Effector memory CD4-positive, alpha-beta T cell (primary cell): ENCODE data around the gene BLOC1S3.

Source experiments
- DNase-seq, 3 donors: peaks; one replicate each; pipeline ENCODE4 v3.0.0-alpha.2; 2020
- H3K27ac ChIP-seq: 2 replicates; pipeline ENCODE4 v1.7.0; 2013; ENCODE audit warnings: mild to moderate bottlenecking, low read length, moderate library complexity; ENCODE audit not compliant: insufficient read depth, poor library complexity, severe bottlenecking
- H3K27me3 ChIP-seq: replicated peaks from 2 replicates; pipeline ENCODE4 v1.7.0; 2013; ENCODE audit warnings: mild to moderate bottlenecking, low read length; ENCODE audit not compliant: insufficient read depth, control insufficient read depth, poor library complexity, severe bottlenecking
- H3K36me3 ChIP-seq: 2 replicates; pipeline ENCODE4 v1.7.0; 2013; ENCODE audit warnings: mild to moderate bottlenecking, low read length, moderate library complexity; ENCODE audit not compliant: control insufficient read depth, insufficient read depth
- H3K4me1 ChIP-seq: 2 replicates; pipeline ENCODE4 v1.7.0; 2013; ENCODE audit warnings: low read length, mild to moderate bottlenecking; ENCODE audit not compliant: control insufficient read depth, insufficient read depth, poor library complexity, severe bottlenecking
- H3K4me3 ChIP-seq: 2 replicates; pipeline ENCODE4 v1.7.0; 2013; ENCODE audit warnings: low read length, low read depth, mild to moderate bottlenecking; ENCODE audit not compliant: insufficient read depth, poor library complexity, severe bottlenecking
- H3K9me3 ChIP-seq: 2 replicates; pipeline ENCODE4 v1.7.0; 2013; ENCODE audit warnings: mild to moderate bottlenecking, low read length, moderate library complexity; ENCODE audit not compliant: control insufficient read depth

Gene BLOC1S3

GRCh38 chr19:45211751-45212381 is 33.3 kb downstream of the BLOC1S3 start:
- no peaks in the 10 kb centered on the region for H3K36me3 ChIP-seq
- no peaks in the 10 kb centered on the region for H3K4me1 ChIP-seq
- H3K27ac ChIP-seq, result no peak overlapping the region
- H3K4me3 ChIP-seq, result no peak overlapping the region
- DNase-seq, result no peak
- no peaks in the 10 kb centered on the region for H3K27me3 ChIP-seq
- no peaks in the 10 kb centered on the region for H3K9me3 ChIP-seq

GRCh38 chr19:45213031-45213430 is 34.4 kb downstream of the BLOC1S3 start:
- no peaks in the 10 kb centered on the region for H3K36me3 ChIP-seq
- no peak overlapping the region for H3K4me3 ChIP-seq
- DNase-seq, result no peak
- no peaks in the 10 kb centered on the region for H3K4me1 ChIP-seq
- H3K27ac ChIP-seq, result no peak overlapping the region
- H3K27me3 ChIP-seq, result peaks cover under 1% of the 10 kb centered on the region
- H3K9me3 ChIP-seq, result no peaks in the 10 kb centered on the region

- Histone ChIP-seq H3K4me1 (no peaks in the 10 kb centered on the region), H3K9me3 (no peaks in the 10 kb centered on the region), H3K27me3 (peaks cover 3% of the 10 kb centered on the region), H3K27ac (no peak overlapping the region), H3K4me3 (no peak overlapping the region), H3K36me3 (no peaks in the 10 kb centered on the region)
- DNase-seq, result no peak
Observed at GRCh38 chr19:45215391-45216191, 37.0 kb downstream of the BLOC1S3 start.

DNA sequence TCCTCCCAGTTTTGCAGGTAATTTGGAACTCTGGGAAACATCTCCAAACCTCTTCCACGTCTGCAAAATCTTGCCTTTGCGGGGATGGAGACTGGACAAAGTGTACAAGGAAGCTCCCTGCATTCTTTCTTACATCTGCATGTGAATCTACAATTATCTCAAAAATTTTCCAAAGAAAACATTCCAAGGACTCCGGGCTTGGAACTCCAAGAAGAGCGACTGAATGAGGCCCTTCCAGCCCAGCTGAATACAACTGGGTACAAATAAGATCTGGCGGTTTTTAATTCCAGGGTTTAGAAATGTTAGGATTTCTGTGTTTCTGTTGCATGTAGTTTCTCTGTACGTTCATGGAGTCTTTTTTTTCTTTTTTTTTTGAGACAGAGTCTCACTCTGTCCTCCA is 38.1 kb downstream of the BLOC1S3 start:
- Histone ChIP-seq H3K9me3 (no peaks in the 10 kb centered on the region), H3K4me1 (no peaks in the 10 kb centered on the region), H3K36me3 (no peaks in the 10 kb centered on the region), H3K4me3 (no peak overlapping the region), H3K27me3 (peaks cover 3% of the 10 kb centered on the region), H3K27ac (no peak overlapping the region)
- no peak for DNase-seq

GRCh38 chr19:45217193-45217956 is 38.8 kb downstream of the BLOC1S3 start:
- Histone ChIP-seq H3K4me3 (no peak overlapping the region), H3K27ac (no peak overlapping the region), H3K4me1 (no peaks in the 10 kb centered on the region), H3K9me3 (no peaks in the 10 kb centered on the region), H3K27me3 (peaks cover 3% of the 10 kb centered on the region), H3K36me3 (no peaks in the 10 kb centered on the region)
- no peak for DNase-seq

DNA sequence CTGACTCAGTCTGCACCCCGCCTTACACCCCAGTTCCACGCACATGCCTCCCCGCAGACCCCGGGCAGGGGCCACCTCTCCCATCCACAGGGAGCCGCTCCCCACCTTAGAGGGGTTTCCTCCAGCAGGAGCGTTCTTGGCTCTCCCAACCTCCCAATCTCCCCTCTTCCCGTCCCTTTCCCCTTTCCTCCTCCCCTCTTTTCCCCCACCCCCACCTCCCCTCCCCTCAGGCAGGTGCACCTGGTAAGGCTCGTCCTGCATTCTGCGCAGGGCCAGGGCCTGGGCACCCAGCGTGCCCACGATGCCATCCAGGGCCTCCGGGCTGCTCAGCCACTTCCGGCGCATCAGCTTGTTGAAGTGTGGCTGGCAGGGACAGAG is 39.4 kb downstream of the BLOC1S3 start:
- H3K27me3 ChIP-seq, result peaks cover 3% of the 10 kb centered on the region
- DNase-seq, result no peak
- no peaks in the 10 kb centered on the region for H3K36me3 ChIP-seq
- H3K27ac ChIP-seq, result no peak overlapping the region
- H3K4me1 ChIP-seq, result no peaks in the 10 kb centered on the region
- H3K9me3 ChIP-seq, result no peaks in the 10 kb centered on the region
- H3K4me3 ChIP-seq, result no peak overlapping the region

DNA sequence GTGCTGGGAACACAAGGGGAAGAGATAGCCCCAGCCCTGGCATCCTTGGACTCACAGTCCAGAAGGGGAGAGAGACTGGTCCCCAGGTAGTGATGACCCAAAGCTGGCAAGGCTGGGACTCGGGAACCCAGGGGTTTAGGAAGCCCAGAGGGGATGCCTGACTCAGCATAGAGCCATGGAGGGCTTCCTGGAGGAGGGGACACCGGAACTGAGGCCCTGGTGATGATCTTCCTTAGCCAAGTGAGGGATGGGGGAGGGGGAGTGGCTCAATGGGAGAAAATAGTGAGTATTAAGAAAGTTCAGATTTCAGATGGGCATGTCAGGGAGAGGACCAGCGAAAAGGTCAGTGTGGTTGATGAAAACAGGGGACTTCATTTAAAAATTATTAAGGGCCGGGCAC is 39.8 kb downstream of the BLOC1S3 start:
- H3K27me3 ChIP-seq, result peaks cover 3% of the 10 kb centered on the region
- H3K4me3 ChIP-seq, result no peak overlapping the region
- H3K4me1 ChIP-seq, result no peaks in the 10 kb centered on the region
- H3K36me3 ChIP-seq, result no peaks in the 10 kb centered on the region
- H3K27ac ChIP-seq, result no peak overlapping the region
- H3K9me3 ChIP-seq, result no peaks in the 10 kb centered on the region
- DNase-seq, result no peak

DNA sequence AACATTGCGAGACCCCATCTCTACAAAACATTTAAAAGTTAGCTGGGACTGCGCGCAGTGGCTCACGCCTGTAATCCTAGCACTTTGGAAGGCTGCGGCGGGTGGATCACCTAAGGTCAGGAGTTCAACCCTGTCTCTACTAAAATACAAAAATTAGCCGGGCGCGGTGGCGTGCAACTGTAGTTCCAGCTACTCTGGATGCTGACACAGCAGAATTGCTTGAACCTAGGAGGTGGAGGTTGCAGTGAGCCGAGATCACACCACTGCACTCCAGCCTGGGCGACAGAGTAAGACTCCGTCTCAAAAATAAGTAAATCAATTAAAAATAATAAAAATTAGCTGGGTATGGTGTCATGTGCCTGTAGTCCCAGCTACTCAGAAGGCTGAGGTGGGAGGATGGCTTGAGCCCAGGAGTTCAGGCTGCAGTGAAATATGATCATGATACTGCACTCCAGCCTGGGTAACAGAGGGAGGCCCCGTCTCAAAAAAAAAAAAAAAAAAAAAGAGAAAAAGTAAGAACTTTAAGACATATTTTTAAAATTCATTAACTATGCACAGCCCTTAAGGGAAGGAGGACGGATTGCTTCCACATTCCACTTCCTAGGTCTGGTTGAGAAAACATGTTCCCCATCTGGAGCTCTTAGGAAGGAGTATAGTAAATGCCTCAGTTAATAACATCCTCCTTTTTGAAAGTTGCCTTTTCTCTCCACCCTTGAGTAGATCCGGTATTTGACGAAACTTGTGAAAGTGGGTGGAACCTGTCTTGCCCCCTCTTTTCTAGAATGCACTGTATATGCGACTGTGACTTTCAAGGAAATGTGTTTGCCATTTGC is 40.5 kb downstream of the BLOC1S3 start:
- H3K27me3 ChIP-seq, result peaks cover 3% of the 10 kb centered on the region
- DNase-seq, result no peak

GRCh38 chr19:45222724-45223123 is 44.1 kb downstream of the BLOC1S3 start:
- H3K4me1 ChIP-seq, result no peaks in the 10 kb centered on the region
- H3K4me3 ChIP-seq, result no peak overlapping the region
- H3K9me3 ChIP-seq, result no peaks in the 10 kb centered on the region
- no peaks in the 10 kb centered on the region for H3K36me3 ChIP-seq
- DNase-seq, result no peak
- no peak overlapping the region for H3K27ac ChIP-seq
- H3K27me3 ChIP-seq, result peaks cover 3% of the 10 kb centered on the region

More for the DNA sequence above, 40.5 kb downstream of the BLOC1S3 start:
- Histone ChIP-seq H3K27ac (no peak overlapping the region), H3K4me3 (no peak overlapping the region), H3K4me1 (no peaks in the 10 kb centered on the region), H3K9me3 (no peaks in the 10 kb centered on the region), H3K36me3 (no peaks in the 10 kb centered on the region)
